Liver (tissue), 9 donors: ENCODE measurements around the gene CBR4. TPM values are rescaled to one million over a fixed set of nuclear protein-coding genes. Genes with fewer than 3 reads are reported as not detected.

Experiments
- DNase-seq: peaks from one replicate; pipeline ENCODE4 v3.0.0-alpha.2; 2017; ENCODE audit warnings: low spot score
- H3K27ac ChIP-seq, 2 donors: one replicate each; pipeline ENCODE4 v1.7.0; 2013; ENCODE audit warnings: inconsistent platforms in 2 of 2, low read length in 2 of 2, control low read depth in 1 of 2, low read depth in 1 of 2, mild to moderate bottlenecking in 1 of 2
- H3K27me3 ChIP-seq, 4 donors: one replicate each; pipeline versions ENCODE4 v1.6.1 to v1.7.0; 2013; ENCODE audit warnings: low read length in 3 of 4, inconsistent platforms in 1 of 4, mild to moderate bottlenecking in 1 of 4, moderate library complexity in 1 of 4; ENCODE audit not compliant: control insufficient read depth in 4 of 4, insufficient read depth in 4 of 4
- H3K36me3 ChIP-seq, 4 donors: one replicate each; pipeline versions ENCODE4 v1.6.1 to v1.7.0; 2013; ENCODE audit warnings: low read length in 3 of 4, mild to moderate bottlenecking in 3 of 4, low read depth in 1 of 4, moderate library complexity in 1 of 4; ENCODE audit not compliant: control insufficient read depth in 4 of 4, insufficient read depth in 3 of 4
- H3K4me1 ChIP-seq, 4 donors: one replicate each; pipeline versions ENCODE4 v1.6.1 to v1.7.0; 2013; ENCODE audit warnings: low read length in 3 of 4, mild to moderate bottlenecking in 3 of 4, moderate library complexity in 1 of 4; ENCODE audit not compliant: control insufficient read depth in 4 of 4, insufficient read depth in 4 of 4
- H3K4me3 ChIP-seq, 3 donors: one replicate each; pipeline versions ENCODE4 v1.6.1 to v1.7.0; 2013; ENCODE audit warnings: low read length in 3 of 3, control low read depth in 1 of 3, low read depth in 1 of 3, mild to moderate bottlenecking in 1 of 3
- H3K9ac ChIP-seq, 2 donors: one replicate each; pipeline ENCODE4 v1.7.0; 2013; ENCODE audit warnings: low read length in 2 of 2, mild to moderate bottlenecking in 2 of 2, moderate library complexity in 2 of 2, control low read depth in 1 of 2, low read depth in 1 of 2
- H3K9me3 ChIP-seq, 4 donors: one replicate each; pipeline versions ENCODE4 v1.6.1 to v1.7.0; 2013; ENCODE audit warnings: low read length in 3 of 4; ENCODE audit not compliant: control insufficient read depth in 4 of 4
- ATF3 ChIP-seq: IDR thresholded peaks from 2 replicates; pipeline ENCODE4 v1.6.1; 2016; ENCODE audit warnings: antibody characterized with exemption
- CTCF ChIP-seq: fragments of 150-350 bp; IDR thresholded peaks from 2 replicates; pipeline ENCODE4 v1.5.1; 2017; ENCODE audit warnings: improper control_type of control experiment, low read depth, low read length; ENCODE audit not compliant: missing input control
- EGR1 ChIP-seq, 2 donors: IDR thresholded peaks; 2 replicates each; pipeline ENCODE4 v1.6.1; 2016 to 2018; ENCODE audit warnings: antibody characterized with exemption in 2 of 2, low read depth in 2 of 2
- FOXA1 ChIP-seq: IDR thresholded peaks from 2 replicates; pipeline ENCODE4 v1.6.1; 2016; ENCODE audit warnings: antibody characterized with exemption
- FOXA2 ChIP-seq: IDR thresholded peaks from 2 replicates; pipeline ENCODE4 v1.6.1; 2016; ENCODE audit warnings: antibody characterized with exemption
- GABPA ChIP-seq, 2 donors: IDR thresholded peaks in 1 of 2; conservative IDR thresholded peaks in 1 of 2; 2 replicates each; pipeline ENCODE4 v1.6.1; 2016; ENCODE audit warnings: antibody characterized with exemption in 2 of 2, mild to moderate bottlenecking in 1 of 2, moderate library complexity in 1 of 2
- HNF4A ChIP-seq, 2 donors: conservative IDR thresholded peaks; 2 replicates each; pipeline ENCODE4 v1.6.1; 2016; ENCODE audit warnings: antibody characterized with exemption in 2 of 2, mild to moderate bottlenecking in 2 of 2
- HNF4G ChIP-seq: IDR thresholded peaks from 2 replicates; pipeline ENCODE4 v1.6.1; 2016; ENCODE audit warnings: antibody characterized with exemption
- JUND ChIP-seq, 2 donors: IDR thresholded peaks; 2 replicates each; pipeline ENCODE4 v1.6.1; 2016; ENCODE audit warnings: antibody characterized with exemption in 2 of 2
- MAX ChIP-seq: IDR thresholded peaks from 2 replicates; pipeline ENCODE4 v1.6.1; 2016; ENCODE audit warnings: antibody characterized with exemption
- NR2F2 ChIP-seq: IDR thresholded peaks from 2 replicates; pipeline ENCODE4 v1.6.1; 2016; ENCODE audit warnings: antibody characterized with exemption
- RAD21 ChIP-seq, 2 donors: IDR thresholded peaks; 2 replicates each; pipeline ENCODE4 v1.6.1; 2016; ENCODE audit warnings: antibody characterized with exemption in 2 of 2, mild to moderate bottlenecking in 2 of 2
- REST ChIP-seq: IDR thresholded peaks from 2 replicates; pipeline ENCODE4 v1.6.1; 2016; ENCODE audit warnings: antibody characterized with exemption, mild to moderate bottlenecking
- RXRA ChIP-seq, 2 donors: IDR thresholded peaks; 2 replicates each; pipeline ENCODE4 v1.6.1; 2017 to 2018; ENCODE audit warnings: antibody characterized with exemption in 2 of 2, mild to moderate bottlenecking in 1 of 2
- SP1 ChIP-seq: IDR thresholded peaks from 2 replicates; pipeline ENCODE4 v1.6.1; 2018; ENCODE audit warnings: antibody characterized with exemption, mild to moderate bottlenecking
- TAF1 ChIP-seq: conservative IDR thresholded peaks from 2 replicates; pipeline ENCODE4 v1.6.1; 2016; ENCODE audit warnings: antibody characterized with exemption, mild to moderate bottlenecking
- YY1 ChIP-seq: IDR thresholded peaks from 2 replicates; pipeline ENCODE4 v1.6.1; 2016; ENCODE audit warnings: antibody characterized with exemption, mild to moderate bottlenecking
- ZBTB33 ChIP-seq: IDR thresholded peaks from 2 replicates; pipeline ENCODE4 v1.6.1; 2016; ENCODE audit warnings: antibody characterized with exemption
- WGBS: extraction: QIAGEN DNeasy Blood & Tissue Kit; methylation state at CpG from one replicate; pipeline ENCODE4 v1.1.7; 2013; 5-methylcytosine and 5-hydroxymethylcytosine counted together
- polyA plus RNA-seq, 2 donors: library from polyadenylated mRNA; stranded (reverse) in 1 of 2; unstranded in 1 of 2; fragments of 200-250 nt in 1 of 2; fragments of >200 nt in 1 of 2; fragmentation: Nextera tagmentation in 1 of 2; extraction: Ambion mirVana in 1 of 2; gene quantifications; one replicate each; pipeline versions ENCODE4 v1.2.1 to v1.2.3, GENCODE V29; 2013 to 2015
- total RNA-seq, 2 donors: library from RNA; depleted of rRNA; stranded (reverse); fragments of >200 nt; gene quantifications; one replicate each; pipeline ENCODE4 v1.2.3, GENCODE V29; 2014
- donor health status: healthy.
- donor health status: healthy.
- donor health status: healthy.
- donor health status: healthy.
- donor health status: healthy.

The CBR4 gene
- total and polyA plus RNA-seq, 4 donors, result 9.4 to 32.8 (median 22.6) TPM

GRCh38 chr4:168979338-168979737 lies 30.7 kb downstream of the CBR4 start:
- no peak for TF ChIP-seq TAF1
- no peak for TF ChIP-seq REST
- TF ChIP-seq JUND (IDR thresholded peaks at IDR 0.05), result no peak
- no peak for TF ChIP-seq HNF4G
- no peak for TF ChIP-seq NR2F2
- TF ChIP-seq ATF3, result no peak
- TF ChIP-seq RAD21 (IDR thresholded peaks at IDR 0.05), result no peak
- TF ChIP-seq GABPA (IDR thresholded peaks at IDR 0.05 in 1 of 2, conservative IDR thresholded peaks at IDR 0.05 in 1 of 2), result no peak
- TF ChIP-seq SP1, result no peak
- no peak for TF ChIP-seq HNF4A (conservative IDR thresholded peaks at IDR 0.05)
- TF ChIP-seq FOXA2, result no peak
- no peak for TF ChIP-seq MAX
- TF ChIP-seq RXRA (IDR thresholded peaks at IDR 0.05), result no peak
- no peak overlapping the region for H3K9ac ChIP-seq
- peaks cover 0 to 6% (median 4%) of the 10 kb centered on the region in 4 donors for H3K9me3 ChIP-seq
- no peaks in the 10 kb centered on the region for H3K4me1 ChIP-seq
- WGBS, result 83% methylated on average over 7 of the region's 7 CpGs
- DNase-seq, result no peak
- H3K4me3 ChIP-seq, result no peak overlapping the region
- peaks cover 6 to 32% (median 28%) of the 10 kb centered on the region in 4 donors for H3K36me3 ChIP-seq
- no peaks in the 10 kb centered on the region for H3K27me3 ChIP-seq
- no peak overlapping the region for H3K27ac ChIP-seq

GRCh38 chr4:168978001-168978700 lies 31.9 kb downstream of the CBR4 start:
- Histone ChIP-seq H3K9me3 (peaks cover 0 to 8% (median 5%) of the 10 kb centered on the region in 4 donors), H3K9ac (no peak overlapping the region), H3K27ac (no peak overlapping the region), H3K4me1 (no peaks in the 10 kb centered on the region), H3K4me3 (no peak overlapping the region), H3K36me3 (peaks cover 6 to 32% (median 28%) of the 10 kb centered on the region in 4 donors), H3K27me3 (no peaks in the 10 kb centered on the region)
- TF ChIP-seq ZBTB33, result no peak
- TF ChIP-seq HNF4A (conservative IDR thresholded peaks at IDR 0.05), result no peak
- no peak for TF ChIP-seq EGR1 (IDR thresholded peaks at IDR 0.05; ENCODE audit: low read depth in 2 of 2)
- no peak for TF ChIP-seq ATF3
- TF ChIP-seq YY1, result no peak
- no peak for TF ChIP-seq CTCF
- TF ChIP-seq GABPA (IDR thresholded peaks at IDR 0.05 in 1 of 2, conservative IDR thresholded peaks at IDR 0.05 in 1 of 2), result no peak
- no peak for TF ChIP-seq FOXA2
- no peak for TF ChIP-seq REST
- no peak for TF ChIP-seq MAX
- no peak for TF ChIP-seq FOXA1
- no peak for TF ChIP-seq NR2F2
- TF ChIP-seq RXRA (IDR thresholded peaks at IDR 0.05), result no peak
- TF ChIP-seq JUND (IDR thresholded peaks at IDR 0.05), result no peak
- TF ChIP-seq RAD21 (IDR thresholded peaks at IDR 0.05), result no peak
- DNase-seq, result no peak
- 97% methylated on average over 1 of the region's 1 CpG for WGBS
